Gastroesophageal sphincter (tissue), 4 donors: Measurements from ENCODE around the gene TACR2. TPM values are rescaled to one million over a fixed set of nuclear protein-coding genes. Genes with fewer than 3 reads are reported as not detected.

Source experiments
- ATAC-seq: fragments of 150-250 bp; one replicate; pipeline ENCODE4 v1.9.1; 2016; ENCODE audit warnings: mild to moderate bottlenecking, moderate library complexity
- H3K27ac ChIP-seq, 4 donors: fragments of 200-600 bp; sonication (generic) in 3 of 4; 1 replicate in 3 of 4; 2 replicates in 1 of 4; pipeline ENCODE4 v1.5.1; 2016 to 2019
- H3K27me3 ChIP-seq: fragments of 200-600 bp; sonication (generic); one replicate; pipeline ENCODE4 v1.5.1; 2019
- H3K36me3 ChIP-seq, 2 donors: fragments of 200-600 bp; sonication (generic); one replicate each; pipeline ENCODE4 v1.5.1; 2019; ENCODE audit warnings: control low read depth in 1 of 2
- H3K4me1 ChIP-seq, 3 donors: fragments of 200-600 bp; sonication (generic); 1 replicate in 2 of 3; 2 replicates in 1 of 3; pipeline ENCODE4 v1.5.1; 2016 to 2019; ENCODE audit warnings: control low read depth in 2 of 3
- H3K4me3 ChIP-seq, 2 donors: fragments of 200-600 bp; sonication (generic); one replicate each; pipeline ENCODE4 v1.5.1; 2019; ENCODE audit warnings: mild to moderate bottlenecking in 1 of 2, moderate library complexity in 1 of 2
- H3K9me3 ChIP-seq, 3 donors: fragments of 200-600 bp; sonication (generic); one replicate each; pipeline ENCODE4 v1.5.1; 2017 to 2019; ENCODE audit warnings: control low read depth in 2 of 3
- EP300 ChIP-seq: sonication (generic); formaldehyde crosslinking; IDR thresholded peaks from one replicate; pipeline ENCODE4 v1.6.1; 2017; ENCODE audit warnings: antibody characterized with exemption, mild to moderate bottlenecking
- POLR2A ChIP-seq, 2 donors: fragments of 450-650 bp; IDR thresholded peaks; one replicate each; pipeline ENCODE4 v1.6.1; 2017; ENCODE audit warnings: antibody characterized with exemption in 2 of 2, mild to moderate bottlenecking in 2 of 2, moderate library complexity in 1 of 2
- POLR2AphosphoS5 ChIP-seq: sonication (generic); formaldehyde crosslinking; IDR thresholded peaks from one replicate; pipeline ENCODE4 v1.6.1; 2017; ENCODE audit warnings: antibody characterized with exemption
- WGBS, 2 donors: methylation state at CpG; one replicate each; pipeline ENCODE4 v1.1.5; 2018; ENCODE audit warnings: low coverage in 1 of 2; 5-methylcytosine and 5-hydroxymethylcytosine counted together
- total RNA-seq, 4 donors: library from RNA; depleted of rRNA; stranded (reverse); fragments of >200 nt; gene quantifications; one replicate each; pipeline ENCODE4 v1.1.0, GENCODE V29; 2016
- TF ChIP-seq, protein P1 (sequence below), 4 experiments: fragments of 200-600 bp in 2 of 4; fragments of 450-650 bp in 2 of 4; sonication (generic) in 1 of 4; IDR thresholded peaks; one replicate each; pipeline ENCODE4 v1.5.1; 2017 to 2019; ENCODE audit warnings: antibody characterized with exemption in 4 of 4, mild to moderate bottlenecking in 2 of 4, moderate library complexity in 2 of 4

Gene TACR2
- total RNA-seq, 4 donors from 2014 or later, result 37.1 to 176 (median 122) TPM

DNA sequence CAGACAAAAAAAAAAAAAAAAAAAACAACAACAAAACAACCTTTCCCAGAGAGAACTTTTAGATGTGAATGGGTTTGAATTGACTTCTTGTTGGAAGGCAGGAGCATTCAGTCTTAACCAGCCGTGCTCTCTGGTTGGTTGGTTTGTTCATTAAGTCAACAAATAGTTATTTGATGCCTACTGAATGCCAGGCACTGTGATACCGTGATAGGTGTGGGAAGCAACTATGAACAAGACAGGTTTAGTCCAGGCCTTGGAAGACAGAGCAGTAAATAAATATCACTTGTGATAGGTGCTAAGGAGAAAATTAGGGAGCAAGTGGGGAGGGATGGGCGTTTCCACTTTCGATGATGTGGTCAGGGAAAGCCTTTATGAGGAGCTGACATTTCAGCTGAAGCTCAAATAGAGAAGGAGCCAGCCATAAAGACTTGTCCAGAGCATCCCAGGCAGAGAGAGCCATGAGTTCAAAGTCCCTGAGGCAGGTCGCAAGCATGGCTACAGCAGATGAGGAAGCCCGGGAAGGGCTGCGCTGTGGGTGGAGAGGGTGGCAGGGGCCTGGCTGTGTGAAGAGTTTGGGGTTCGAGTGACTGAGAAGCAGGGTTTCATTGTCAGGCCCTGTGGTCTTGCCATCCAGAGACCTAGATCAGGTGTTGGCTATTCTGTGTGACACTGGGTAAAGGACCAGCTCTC, 42.5 kb upstream of the TACR2 start:
- TF ChIP-seq EP300 (no peak), POLR2AphosphoS5 (no peak), POLR2A (IDR thresholded peaks at IDR 0.05) (no peak)
- TF ChIP-seq, protein P1, sequence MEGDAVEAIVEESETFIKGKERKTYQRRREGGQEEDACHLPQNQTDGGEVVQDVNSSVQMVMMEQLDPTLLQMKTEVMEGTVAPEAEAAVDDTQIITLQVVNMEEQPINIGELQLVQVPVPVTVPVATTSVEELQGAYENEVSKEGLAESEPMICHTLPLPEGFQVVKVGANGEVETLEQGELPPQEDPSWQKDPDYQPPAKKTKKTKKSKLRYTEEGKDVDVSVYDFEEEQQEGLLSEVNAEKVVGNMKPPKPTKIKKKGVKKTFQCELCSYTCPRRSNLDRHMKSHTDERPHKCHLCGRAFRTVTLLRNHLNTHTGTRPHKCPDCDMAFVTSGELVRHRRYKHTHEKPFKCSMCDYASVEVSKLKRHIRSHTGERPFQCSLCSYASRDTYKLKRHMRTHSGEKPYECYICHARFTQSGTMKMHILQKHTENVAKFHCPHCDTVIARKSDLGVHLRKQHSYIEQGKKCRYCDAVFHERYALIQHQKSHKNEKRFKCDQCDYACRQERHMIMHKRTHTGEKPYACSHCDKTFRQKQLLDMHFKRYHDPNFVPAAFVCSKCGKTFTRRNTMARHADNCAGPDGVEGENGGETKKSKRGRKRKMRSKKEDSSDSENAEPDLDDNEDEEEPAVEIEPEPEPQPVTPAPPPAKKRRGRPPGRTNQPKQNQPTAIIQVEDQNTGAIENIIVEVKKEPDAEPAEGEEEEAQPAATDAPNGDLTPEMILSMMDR (IDR thresholded peaks at IDR 0.05), result no peak
- Histone ChIP-seq H3K4me1 (peaks cover 2 to 90% (median 32%) of the 10 kb centered on the region in 3 donors), H3K27ac (peak overlapping the region in 3 of 4 donors; percentile 81 to 90 (median 86)), H3K4me3 (no peak overlapping the region), H3K9me3 (no peaks in the 10 kb centered on the region), H3K36me3 (peaks cover 0 to 11% of the 10 kb centered on the region in 2 donors), H3K27me3 (no peaks in the 10 kb centered on the region)
- WGBS, 2 donors, result 73 to 84% methylated on average over 6 of the region's 8 CpGs
- ATAC-seq, result no peak

DNA sequence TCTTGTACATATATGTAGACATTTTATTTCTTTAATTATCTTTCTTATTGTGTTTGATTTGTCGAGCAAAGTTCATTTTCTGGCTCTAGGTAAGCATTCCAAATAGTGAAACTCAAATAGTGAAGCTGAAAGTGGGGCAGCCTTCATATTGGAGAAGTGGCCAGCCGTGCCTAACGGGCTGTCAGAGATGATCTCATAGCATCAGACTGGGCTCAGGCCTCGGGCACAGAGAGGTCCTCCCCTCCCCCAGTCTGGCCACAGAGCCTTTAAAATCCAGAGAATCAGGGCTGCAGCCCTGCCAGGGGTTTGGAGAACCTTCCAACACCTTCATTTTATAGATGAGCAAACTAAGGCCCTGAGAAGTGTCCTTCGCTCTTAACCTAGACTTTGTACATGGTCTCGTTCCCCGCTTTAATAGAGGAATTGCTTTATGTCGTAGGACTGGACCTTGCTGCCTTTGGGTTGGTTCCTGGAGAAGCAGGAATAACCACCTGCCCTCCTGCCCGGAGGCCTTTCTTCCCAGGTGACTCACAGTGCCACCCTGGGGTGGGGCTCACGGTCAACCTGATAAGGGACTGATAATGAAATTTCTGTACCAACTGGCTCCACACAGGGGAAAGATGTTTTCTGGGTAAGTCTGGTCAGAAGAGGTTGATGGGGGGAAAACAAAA, 41.8 kb upstream of the TACR2 start:
- no peak for ATAC-seq
- WGBS, 2 donors, result 59 to 100% methylated on average over 1 to 4 of the region's 10 CpGs

GRCh38 chr10:69457771-69458237, 41.1 kb upstream of the TACR2 start:
- no peaks in the 10 kb centered on the region for H3K9me3 ChIP-seq
- H3K36me3 ChIP-seq, result peaks cover 0 to 11% of the 10 kb centered on the region in 2 donors
- peaks cover 0 to 90% (median 28%) of the 10 kb centered on the region in 3 donors for H3K4me1 ChIP-seq
- H3K4me3 ChIP-seq, result no peak overlapping the region
- H3K27ac ChIP-seq, result peak overlapping the region; percentile 68 to 90 (median 82)
- 33 to 57% methylated on average over 1 of the region's 5 CpGs for WGBS, 2 donors
- ATAC-seq, result no peak
- H3K27me3 ChIP-seq, result no peaks in the 10 kb centered on the region
- TF ChIP-seq, protein P1 (IDR thresholded peaks at IDR 0.05), result no peak
- TF ChIP-seq EP300 (no peak), POLR2AphosphoS5 (no peak), POLR2A (IDR thresholded peaks at IDR 0.05) (no peak)

More for the DNA sequence above, 41.8 kb upstream of the TACR2 start:
- no peaks in the 10 kb centered on the region for H3K27me3 ChIP-seq
- H3K4me1 ChIP-seq, result peaks cover 0 to 90% (median 28%) of the 10 kb centered on the region in 3 donors
- no peak overlapping the region for H3K4me3 ChIP-seq
- TF ChIP-seq POLR2AphosphoS5, result peak; percentile 35
- TF ChIP-seq, protein P1 (IDR thresholded peaks at IDR 0.05), result no peak
- TF ChIP-seq POLR2A (IDR thresholded peaks at IDR 0.05), result no peak
- TF ChIP-seq EP300, result no peak
- peak overlapping the region; percentile 68 to 90 (median 82) for H3K27ac ChIP-seq
- H3K36me3 ChIP-seq, result peaks cover 0 to 11% of the 10 kb centered on the region in 2 donors
- H3K9me3 ChIP-seq, result no peaks in the 10 kb centered on the region

GRCh38 chr10:69456880-69457693, 40.4 kb upstream of the TACR2 start:
- WGBS, 2 donors, result 100% methylated on average over 1 of the region's 8 CpGs; no CpG with 5 or more reads in 1 of the 2 donors
- Histone ChIP-seq H3K4me1 (peaks cover 0 to 90% (median 28%) of the 10 kb centered on the region in 3 donors), H3K4me3 (no peak overlapping the region), H3K36me3 (peaks cover 0 to 11% of the 10 kb centered on the region in 2 donors), H3K9me3 (no peaks in the 10 kb centered on the region), H3K27ac (peak overlapping the region in 3 of 4 donors; percentile 78 to 90 (median 86)), H3K27me3 (no peaks in the 10 kb centered on the region)
- no peak for ATAC-seq
- TF ChIP-seq POLR2A (IDR thresholded peaks at IDR 0.05), result no peak
- TF ChIP-seq POLR2AphosphoS5, result no peak
- no peak for TF ChIP-seq EP300
- TF ChIP-seq, protein P1 (IDR thresholded peaks at IDR 0.05), result no peak
